ENCODE data around the gene MACROH2A2. TPM values are rescaled to one million over a fixed set of nuclear protein-coding genes. Genes with fewer than 3 reads are reported as not detected.

Gene MACROH2A2
- not detected in 2 replicates for total RNA-seq

DNA sequence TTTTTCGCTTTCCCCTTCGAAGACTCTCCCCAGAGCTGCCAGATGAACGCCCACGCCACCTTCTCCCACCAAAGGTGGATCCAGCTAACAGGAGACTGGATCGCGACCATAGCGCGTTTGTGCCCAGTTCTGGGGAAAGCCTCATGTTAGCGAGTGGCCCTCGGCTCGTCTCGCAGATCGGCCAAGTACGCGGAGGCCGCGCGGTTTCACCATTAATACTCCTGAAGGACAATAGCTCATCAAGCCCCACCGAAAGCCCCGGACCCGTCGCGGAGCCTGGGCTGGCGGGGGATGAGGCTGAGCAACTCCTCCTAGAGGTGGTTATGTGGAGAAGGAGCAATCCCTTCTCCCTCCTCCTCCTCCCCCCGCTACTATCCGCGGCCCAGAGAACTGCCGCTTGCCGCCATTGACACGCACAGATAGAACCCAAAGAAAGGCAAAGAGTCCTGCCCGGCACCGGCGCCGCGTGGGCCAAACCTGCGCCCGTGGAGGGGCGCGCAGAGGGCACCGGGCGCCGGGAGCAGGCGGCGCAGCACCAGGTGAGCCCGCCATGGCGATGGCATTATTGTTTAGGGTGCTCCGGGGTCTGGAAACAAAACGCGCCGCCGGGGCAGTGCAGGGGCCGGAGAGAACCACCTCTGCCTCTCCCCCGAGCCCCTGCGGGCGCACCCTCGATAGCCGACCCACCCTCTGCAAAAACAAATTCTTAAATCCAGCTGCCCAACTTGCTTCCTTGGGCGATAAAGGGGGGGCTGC is at the start of gene MACROH2A2:
MACROH2A2 (plus strand) TSS at position 385 of the 756 bp plus-strand sequence. CDS start 22,813 bp downstream, outside the sequence.
- TF ChIP-seq, protein P1, sequence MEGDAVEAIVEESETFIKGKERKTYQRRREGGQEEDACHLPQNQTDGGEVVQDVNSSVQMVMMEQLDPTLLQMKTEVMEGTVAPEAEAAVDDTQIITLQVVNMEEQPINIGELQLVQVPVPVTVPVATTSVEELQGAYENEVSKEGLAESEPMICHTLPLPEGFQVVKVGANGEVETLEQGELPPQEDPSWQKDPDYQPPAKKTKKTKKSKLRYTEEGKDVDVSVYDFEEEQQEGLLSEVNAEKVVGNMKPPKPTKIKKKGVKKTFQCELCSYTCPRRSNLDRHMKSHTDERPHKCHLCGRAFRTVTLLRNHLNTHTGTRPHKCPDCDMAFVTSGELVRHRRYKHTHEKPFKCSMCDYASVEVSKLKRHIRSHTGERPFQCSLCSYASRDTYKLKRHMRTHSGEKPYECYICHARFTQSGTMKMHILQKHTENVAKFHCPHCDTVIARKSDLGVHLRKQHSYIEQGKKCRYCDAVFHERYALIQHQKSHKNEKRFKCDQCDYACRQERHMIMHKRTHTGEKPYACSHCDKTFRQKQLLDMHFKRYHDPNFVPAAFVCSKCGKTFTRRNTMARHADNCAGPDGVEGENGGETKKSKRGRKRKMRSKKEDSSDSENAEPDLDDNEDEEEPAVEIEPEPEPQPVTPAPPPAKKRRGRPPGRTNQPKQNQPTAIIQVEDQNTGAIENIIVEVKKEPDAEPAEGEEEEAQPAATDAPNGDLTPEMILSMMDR (IDR thresholded peaks at IDR 0.05) = no peak

DNA sequence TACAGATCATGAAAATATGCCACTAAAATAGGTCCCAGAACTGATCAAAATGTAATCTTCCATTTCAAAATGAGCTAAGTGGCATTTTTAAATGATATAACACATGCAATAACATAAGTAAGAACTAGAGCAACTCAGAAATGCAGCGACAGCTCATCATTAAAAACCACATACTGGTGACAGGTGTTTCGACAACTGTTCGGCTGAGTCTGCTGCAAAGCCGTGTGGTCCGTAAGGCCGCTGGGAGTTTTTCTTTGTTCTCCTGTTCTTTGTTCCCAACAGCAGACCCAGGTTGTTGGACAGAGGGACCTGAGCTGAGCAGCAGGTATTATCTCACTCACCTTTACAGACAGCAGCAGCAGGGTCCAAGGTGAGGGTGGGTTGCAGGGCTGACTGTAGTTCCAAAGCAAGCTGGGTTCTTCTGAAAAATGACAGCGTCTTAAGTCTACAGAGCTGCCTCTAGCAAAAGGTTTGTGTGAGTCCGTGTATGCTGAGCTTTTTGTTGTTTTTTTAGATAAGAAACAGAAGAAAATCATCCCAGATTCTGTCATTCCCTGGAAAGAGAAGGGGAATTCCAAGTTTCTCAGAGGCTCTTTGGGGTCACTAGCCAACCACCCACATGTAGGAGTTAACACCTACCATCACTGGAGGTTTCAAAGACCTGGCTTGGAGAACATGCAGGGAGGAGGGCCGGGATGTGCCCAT is 45.4 kb upstream of the MACROH2A2 start:
- CTCF ChIA-PET = no interaction called here
- POLR2A ChIA-PET = no interaction called here
- TF ChIP-seq, protein P1 (IDR thresholded peaks at IDR 0.05) = no peak
- intact Hi-C loops (cut with micrococcal nuclease) = no loop called here
- no peak for ATAC-seq (ENCODE audit: low read depth)
- Mint-ChIP-seq H3K4me1 (no peaks in the 10 kb centered on the region), H3K27ac (no peak overlapping the region), H3K4me3 (no peak overlapping the region), H3K27me3 (peaks cover 45% of the 10 kb centered on the region), H3K36me3 (ENCODE audit: low read depth) (no peaks in the 10 kb centered on the region), H3K9me3 (peaks cover 8% of the 10 kb centered on the region)
- no peak for DNase-seq

More for the DNA sequence above, at the start of gene MACROH2A2:
- ATAC-seq (ENCODE audit: low read depth) (no peak), DNase-seq (no peak)
- Mint-ChIP-seq H3K4me3 (peak within 1 kb of the TSS; percentile 50), H3K36me3 (ENCODE audit: low read depth) (no peaks in the 10 kb centered on the region), H3K27ac (no peak within 1 kb of the TSS), H3K9me3 (no peaks in the 10 kb centered on the region), H3K27me3 (peaks cover 44% of the 10 kb centered on the region), H3K4me1 (peaks cover 9% of the 10 kb centered on the region)
- ChIA-PET POLR2A (no interaction called here), CTCF (no interaction called here)
- intact Hi-C loops (cut with micrococcal nuclease) = no loop called here

GRCh38 chr10:70031215-70031614 is 21.4 kb upstream of the MACROH2A2 start:
- ChIA-PET POLR2A (no interaction called here), CTCF (no interaction called here)
- Mint-ChIP-seq H3K9me3 (peaks cover 22% of the 10 kb centered on the region), H3K36me3 (ENCODE audit: low read depth) (no peaks in the 10 kb centered on the region), H3K27me3 (peaks cover 10% of the 10 kb centered on the region), H3K4me3 (no peak overlapping the region), H3K27ac (no peak overlapping the region), H3K4me1 (no peaks in the 10 kb centered on the region)
- ATAC-seq (ENCODE audit: low read depth) (no peak), DNase-seq (no peak)
- TF ChIP-seq, protein P1 (IDR thresholded peaks at IDR 0.05) = no peak
- intact Hi-C loops (cut with micrococcal nuclease) = no loop called here

DNA sequence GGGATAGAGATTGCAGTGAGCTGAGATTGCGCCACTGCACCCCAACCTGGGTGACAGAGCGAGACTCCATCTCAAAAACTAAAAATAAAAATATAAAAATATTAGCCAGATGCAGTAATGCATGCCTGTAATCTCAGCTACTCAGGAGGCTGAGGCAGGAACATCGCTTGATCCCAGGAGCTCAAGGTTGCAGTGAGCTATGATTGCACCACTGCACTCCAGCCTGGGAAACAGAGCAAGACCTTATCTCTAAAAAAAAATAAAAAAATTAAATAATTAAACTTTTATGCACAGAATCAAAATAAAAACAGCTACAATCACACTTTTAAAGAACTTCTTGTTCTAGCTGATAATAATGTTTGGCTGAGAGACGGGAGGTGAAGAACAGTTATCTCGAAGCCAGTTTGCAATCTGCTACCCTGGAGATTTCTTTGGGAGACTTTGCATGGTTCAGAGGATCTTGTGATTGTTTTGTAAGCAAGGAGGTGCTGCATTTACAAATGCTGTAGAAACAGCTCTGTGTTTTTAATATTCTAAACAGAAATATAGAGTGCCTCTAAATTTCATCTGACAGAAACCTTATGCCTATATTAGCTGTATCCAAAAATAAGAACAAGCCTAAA is 19.9 kb upstream of the MACROH2A2 start:
- H3K9me3 Mint-ChIP-seq = peaks cover 19% of the 10 kb centered on the region
- no peak overlapping the region for H3K4me3 Mint-ChIP-seq
- no peak for ATAC-seq (ENCODE audit: low read depth)
- DNase-seq = no peak
- H3K36me3 Mint-ChIP-seq (ENCODE audit: low read depth) = no peaks in the 10 kb centered on the region
- TF ChIP-seq, protein P1 (IDR thresholded peaks at IDR 0.05) = no peak
- H3K4me1 Mint-ChIP-seq = no peaks in the 10 kb centered on the region
- CTCF ChIA-PET = no interaction called here
- intact Hi-C loops (cut with micrococcal nuclease) = no loop called here
- peaks cover 10% of the 10 kb centered on the region for H3K27me3 Mint-ChIP-seq
- H3K27ac Mint-ChIP-seq = no peak overlapping the region
- POLR2A ChIA-PET = no interaction called here

- ChIA-PET POLR2A (no interaction called here), CTCF (no interaction called here)
- H3K4me1 Mint-ChIP-seq = no peaks in the 10 kb centered on the region
- peaks cover 19% of the 10 kb centered on the region for H3K9me3 Mint-ChIP-seq
- intact Hi-C loops (cut with micrococcal nuclease) = no loop called here
- H3K27ac Mint-ChIP-seq = no peak overlapping the region
- ATAC-seq (ENCODE audit: low read depth) (no peak), DNase-seq (no peak)
- H3K36me3 Mint-ChIP-seq (ENCODE audit: low read depth) = no peaks in the 10 kb centered on the region
- no peak overlapping the region for H3K4me3 Mint-ChIP-seq
- peaks cover 18% of the 10 kb centered on the region for H3K27me3 Mint-ChIP-seq
- TF ChIP-seq, protein P1 (IDR thresholded peaks at IDR 0.05) = no peak
These were observed 18.4 kb upstream of the MACROH2A2 start for GRCh38 chr10:70034232-70034631.
